Panc1 (cell line): ENCODE measurements around the gene FAM78A. TPM values are rescaled to one million over a fixed set of nuclear protein-coding genes. Genes with fewer than 3 reads are reported as not detected.

ENCODE experiments used
- ATAC-seq: fragments of 200-7000 bp; cut with Tn5 transposase; 2 replicates; pipeline ENCODE4 v1.9.1; 2020; ENCODE audit warnings: mild to moderate bottlenecking, moderate library complexity
- BruUV-seq: library from RNA; stranded (reverse); fragments of 400-500 nt; replicated peaks from 2 replicates; lab custom pipeline; 2021; lab: Mats Ljungman, UMichigan
- CTCF ChIA-PET: fragments of 300-600 bp; sonication (Branson Sonifier 250); formaldehyde crosslinking; loops from one replicate; lab custom pipeline; 2022; ENCODE audit warnings: antibody characterized with exemption; lab: Charles Lee
- POLR2A ChIA-PET: fragments of 300-600 bp; sonication (Branson Sonifier 250); formaldehyde crosslinking; loops from one replicate; lab custom pipeline; 2022; ENCODE audit warnings: antibody characterized with exemption; lab: Charles Lee
- DNase-seq: peaks from one replicate; pipeline ENCODE4 v3.0.0-alpha.2; 2010; ENCODE audit warnings: low read depth, low spot score
- H3K27ac ChIP-seq: 2 replicates; pipeline ENCODE4 v1.5.1; 2011; ENCODE audit warnings: mild to moderate bottlenecking, low read length, inconsistent platforms
- H3K27me3 ChIP-seq: fragments of 200-500 bp; sonication (Bioruptor generic); 2 replicates; pipeline ENCODE4 v1.6.0; 2014; ENCODE audit warnings: low read length, inconsistent platforms; ENCODE audit not compliant: control insufficient read depth, insufficient read depth
- H3K36me3 ChIP-seq: fragments of 200-500 bp; sonication (Bioruptor generic); 2 replicates; pipeline ENCODE4 v1.5.1; 2014; ENCODE audit warnings: inconsistent platforms, mild to moderate bottlenecking, low read length, moderate library complexity; ENCODE audit not compliant: control insufficient read depth, insufficient read depth
- H3K4me1 ChIP-seq: 2 replicates; pipeline ENCODE4 v1.5.1; 2011; ENCODE audit warnings: inconsistent platforms, mild to moderate bottlenecking, low read length, moderate library complexity; ENCODE audit not compliant: control insufficient read depth, insufficient read depth
- H3K4me3 ChIP-seq, 2 experiments: 2 replicates each; pipeline ENCODE4 v1.5.1; 2011 to 2012; ENCODE audit warnings: low read depth in 2 of 2, low read length in 2 of 2, mild to moderate bottlenecking in 2 of 2, inconsistent platforms in 1 of 2, moderate library complexity in 1 of 2
- H3K9me3 ChIP-seq: fragments of 200-500 bp; sonication (Bioruptor generic); 2 replicates; pipeline ENCODE4 v1.5.1; 2014; ENCODE audit warnings: low read depth, mild to moderate bottlenecking, inconsistent platforms, low read length, moderate library complexity; ENCODE audit not compliant: control insufficient read depth, insufficient read depth
- CTCF ChIP-seq: fragments of 450-650 bp; IDR thresholded peaks from 2 replicates; pipeline ENCODE4 v1.5.1; 2017; ENCODE audit warnings: mild to moderate bottlenecking
- POLR2AphosphoS5 ChIP-seq: IDR thresholded peaks from 2 replicates; pipeline ENCODE4 v1.6.1; 2012; ENCODE audit warnings: mild to moderate bottlenecking, low read depth, low read length, moderate library complexity
- REST ChIP-seq, 2 experiments: IDR thresholded peaks; 2 replicates each; pipeline ENCODE4 v1.6.1; 2011 to 2012; ENCODE audit warnings: low read depth in 2 of 2, control low read depth in 1 of 2, low read length in 1 of 2, mild to moderate bottlenecking in 1 of 2, moderate library complexity in 1 of 2; ENCODE audit not compliant: insufficient read depth in 1 of 2
- SIN3A ChIP-seq: IDR thresholded peaks from 2 replicates; pipeline ENCODE4 v1.6.1; 2012; ENCODE audit warnings: low read depth, mild to moderate bottlenecking, low read length, moderate library complexity, borderline replicate concordance; ENCODE audit not compliant: insufficient read depth
- TCF7L2 ChIP-seq: IDR thresholded peaks from 2 replicates; pipeline ENCODE4 v1.6.1; 2011; ENCODE audit warnings: mild to moderate bottlenecking, low read depth, low read length, inconsistent platforms
- in situ Hi-C: cut with HindIII; loops from 2 replicates; pipeline ENCODE4 v1.10.0; 2016; ENCODE audit warnings: low sequenced_read_pairs, low pct_unique_long_range_greater_than_20kb
- intact Hi-C: fragments of 100-400 bp; cut with micrococcal nuclease; formaldehyde crosslinking; loops from one replicate; pipeline ENCODE4 v1.10.0; 2022; ENCODE audit not compliant: unreplicated experiment
- total RNA-seq: library from RNA; stranded (reverse); gene quantifications from one replicate; pipeline ENCODE4 v1.2.1, GENCODE V29; 2021; ENCODE audit not compliant: unreplicated experiment

FAM78A gene
- total RNA-seq, 1 experiment from 2014 or later = 0.59 TPM

GRCh38 chr9:131233556-131233955, 42.8 kb downstream of the FAM78A start:
- POLR2A ChIA-PET = no interaction called here
- CTCF ChIA-PET = no interaction called here
- H3K36me3 ChIP-seq = no peaks in the 10 kb centered on the region

GRCh38 chr9:131228988-131229387, 47.3 kb downstream of the FAM78A start:
- no peaks in the 10 kb centered on the region for H3K27me3 ChIP-seq
- H3K9me3 ChIP-seq = no peaks in the 10 kb centered on the region
- CTCF ChIA-PET = no interaction called here
- in situ Hi-C loops (no loop called here), intact Hi-C loops (no loop called here)
- no peak for TF ChIP-seq CTCF
- TF ChIP-seq TCF7L2 = no peak
- no peak for TF ChIP-seq SIN3A
- TF ChIP-seq POLR2AphosphoS5 = no peak
- no peak for TF ChIP-seq REST (IDR thresholded peaks at IDR 0.05; ENCODE audit: insufficient read depth in 1 of 2, low read depth in 2 of 2, low read length in 1 of 2)
- DNase-seq (no peak), ATAC-seq (no peak)
- POLR2A ChIA-PET = no interaction called here
- H3K27ac ChIP-seq = no peak overlapping the region
- no TSS peak for BruUV-seq
- no peak overlapping the region for H3K4me3 ChIP-seq
- H3K36me3 ChIP-seq = no peaks in the 10 kb centered on the region
- no peaks in the 10 kb centered on the region; the same call in 1 of the 2 replicates for H3K4me1 ChIP-seq

More at GRCh38 chr9:131233556-131233955, 42.8 kb downstream of the FAM78A start:
- ATAC-seq (no peak), DNase-seq (no peak)
- Histone ChIP-seq H3K27me3 (no peaks in the 10 kb centered on the region), H3K27ac (no peak overlapping the region), H3K4me3 (no peak overlapping the region), H3K9me3 (no peaks in the 10 kb centered on the region), H3K4me1 (no peaks in the 10 kb centered on the region; the same call in 1 of the 2 replicates)
- no TSS peak for BruUV-seq
- in situ Hi-C loops = no loop called here
- no peak for TF ChIP-seq CTCF
- no peak for TF ChIP-seq SIN3A
- TF ChIP-seq POLR2AphosphoS5 = no peak
- TF ChIP-seq REST (IDR thresholded peaks at IDR 0.05; ENCODE audit: insufficient read depth in 1 of 2, low read depth in 2 of 2, low read length in 1 of 2) = no peak
- TF ChIP-seq TCF7L2 = no peak
- intact Hi-C loops = no loop called here
